HepG2 (cell line): ENCODE data around the gene DCAKD. TPM values are rescaled to one million over a fixed set of nuclear protein-coding genes. Genes with fewer than 3 reads are reported as not detected.

ENCODE experiments used
- ATAC-seq: fragments of 200-7000 bp; cut with Tn5 transposase; 3 replicates; pipeline ENCODE4 v1.9.1; 2020; ENCODE audit warnings: mild to moderate bottlenecking, moderate library complexity
- BruUV-seq: library from RNA; stranded (reverse); fragments of 400-500 nt; replicated peaks from 2 replicates; lab custom pipeline; 2021; lab: Mats Ljungman, UMichigan
- CTCF ChIA-PET: fragments of 300-600 bp; formaldehyde crosslinking; extraction: SDS; loops from one replicate; lab custom pipeline; 2021; ENCODE audit warnings: low total read pairs, inconsistent platforms, low intra/inter-chr PET ratio; lab: Yijun Ruan, JAX
- POLR2A ChIA-PET: fragments of 350-600 bp; sonication (Branson Sonifier 250); formaldehyde crosslinking; loops from one replicate; lab custom pipeline; 2020; ENCODE audit warnings: antibody characterized with exemption, inconsistent platforms; lab: Yijun Ruan, JAX
- DNase-seq: peaks from one replicate; pipeline ENCODE4 v3.0.0-alpha.2; 2015; ENCODE audit warnings: low spot score
- FAIRE-seq: peaks from 3 replicates; lab custom pipeline; 2011; peaks lifted over from hg19 to GRCh38; lab: Jason Lieb, UNC
- H2AFZ ChIP-seq: one replicate; pipeline ENCODE4 v1.6.1; 2011; ENCODE audit warnings: low read length, inconsistent platforms
- H3K27ac ChIP-seq: fragments of 300-600 bp; 3 replicates; pipeline ENCODE4 v1.8.0; 2011; ENCODE audit warnings: mixed run types, mild to moderate bottlenecking, mixed read lengths, low read length, inconsistent platforms; ENCODE audit not compliant: insufficient read depth; ENCODE audit errors: extremely low read length
- H3K27me3 ChIP-seq, 2 experiments: fragments of 200-600 bp in 1 of 2; 2 replicates in 1 of 2; 3 replicates in 1 of 2; pipeline versions ENCODE4 v1.6.0 to v1.8.0; 2011; ENCODE audit warnings: low read length in 2 of 2, mild to moderate bottlenecking in 2 of 2, moderate library complexity in 2 of 2, inconsistent platforms in 1 of 2; ENCODE audit not compliant: insufficient read depth in 2 of 2, control insufficient read depth in 1 of 2
- H3K36me3 ChIP-seq, 2 experiments: fragments of 200-600 bp in 1 of 2; replicated peaks in 1 of 2; 2 replicates in 1 of 2; 3 replicates in 1 of 2; pipeline versions ENCODE4 v1.5.1 to v1.8.0; 2011; ENCODE audit warnings: low read length in 2 of 2, inconsistent platforms in 1 of 2; ENCODE audit not compliant: insufficient read depth in 2 of 2, control insufficient read depth in 1 of 2
- H3K4me1 ChIP-seq: 2 replicates; pipeline ENCODE4 v1.5.1; 2012; ENCODE audit warnings: low read length, inconsistent platforms; ENCODE audit not compliant: insufficient read depth
- H3K4me2 ChIP-seq: 2 replicates; pipeline ENCODE4 v1.6.0; 2011; ENCODE audit warnings: low read depth, low read length, inconsistent platforms
- H3K4me3 ChIP-seq, 3 experiments: fragments of 200-600 bp in 1 of 3; sonication (generic), shearing (Covaris generic) in 1 of 3; replicated peaks in 1 of 3; 2 replicates each; pipeline ENCODE4 v1.5.1; 2011 to 2016; ENCODE audit warnings: low read length in 3 of 3, inconsistent platforms in 2 of 3, low read depth in 2 of 3, mild to moderate bottlenecking in 2 of 3, control low read depth in 1 of 3, mixed read lengths in 1 of 3; ENCODE audit not compliant: insufficient read depth in 1 of 3
- H3K79me2 ChIP-seq: one replicate; pipeline ENCODE4 v1.6.1; 2011; ENCODE audit warnings: low read length, inconsistent platforms; ENCODE audit not compliant: insufficient read depth
- H3K9ac ChIP-seq: 2 replicates; pipeline ENCODE4 v1.6.0; 2011; ENCODE audit warnings: mild to moderate bottlenecking, low read depth, low read length, inconsistent platforms; ENCODE audit not compliant: insufficient read depth
- H3K9me3 ChIP-seq: 2 replicates; pipeline ENCODE4 v1.5.1; 2012; ENCODE audit warnings: mild to moderate bottlenecking, low read length
- H4K20me1 ChIP-seq: 2 replicates; pipeline ENCODE4 v1.6.0; 2011; ENCODE audit warnings: inconsistent platforms, mild to moderate bottlenecking, low read length, moderate library complexity; ENCODE audit not compliant: insufficient read depth
- ATF4 ChIP-seq, 2 experiments: fragments of 450-650 bp in 1 of 2; sonication (generic) in 1 of 2; formaldehyde crosslinking; IDR thresholded peaks; 2 replicates each; pipeline versions ENCODE4 v1.5.0 to v1.8.0; 2020 to 2022; ENCODE audit warnings: mild to moderate bottlenecking in 1 of 2, missing genetic modification reagents in 1 of 2
- CENPBD1 ChIP-seq: sonication (generic); formaldehyde crosslinking; IDR thresholded peaks from 2 replicates; pipeline ENCODE4 v1.8.0; 2022; ENCODE audit warnings: missing genetic modification reagents, low read depth, mild to moderate bottlenecking, borderline replicate concordance
- DPF2 ChIP-seq: sonication (generic); formaldehyde crosslinking; IDR thresholded peaks from 2 replicates; pipeline ENCODE4 v1.4.0; 2020; ENCODE audit warnings: mild to moderate bottlenecking, low read depth, missing genetic modification reagents, borderline replicate concordance
- E2F1 ChIP-seq: sonication (generic); formaldehyde crosslinking; IDR thresholded peaks from 2 replicates; pipeline ENCODE4 v1.5.0; 2020; ENCODE audit warnings: missing genetic modification reagents
- EP300 ChIP-seq, 3 experiments: sonication (generic) in 1 of 3; formaldehyde crosslinking in 1 of 3; IDR thresholded peaks; 2 replicates each; pipeline versions ENCODE4 v1.5.1 to v1.6.1; 2011 to 2020; ENCODE audit warnings: low read depth in 2 of 3, low read length in 2 of 3, borderline replicate concordance in 1 of 3, improper control_type of control experiment in 1 of 3, mild to moderate bottlenecking in 1 of 3, missing genetic modification reagents in 1 of 3, moderate library complexity in 1 of 3
- FOXP1 ChIP-seq, 2 experiments: fragments of 450-650 bp in 1 of 2; IDR thresholded peaks; 2 replicates each; pipeline ENCODE4 v1.6.1; 2017 to 2018; ENCODE audit warnings: antibody characterized with exemption in 1 of 2
- HMG20A ChIP-seq: IDR thresholded peaks from 2 replicates; pipeline ENCODE4 v1.6.1; 2016; ENCODE audit warnings: borderline replicate concordance
- JUNB ChIP-seq: sonication (generic); formaldehyde crosslinking; IDR thresholded peaks from 2 replicates; pipeline ENCODE4 v1.8.0; 2022; ENCODE audit warnings: missing genetic modification reagents, mild to moderate bottlenecking, borderline replicate concordance
- MTA1 ChIP-seq: sonication (generic); formaldehyde crosslinking; IDR thresholded peaks from 2 replicates; pipeline ENCODE4 v1.4.0; 2020; ENCODE audit warnings: missing genetic modification reagents, mild to moderate bottlenecking, borderline replicate concordance
- NR2F2 ChIP-seq: IDR thresholded peaks from 2 replicates; pipeline ENCODE4 v1.6.1; 2012; ENCODE audit warnings: low read depth, inconsistent platforms, borderline replicate concordance
- RCOR2 ChIP-seq: IDR thresholded peaks from 2 replicates; pipeline ENCODE4 v1.6.1; 2016; ENCODE audit warnings: missing biosample characterization, missing genetic modification reagents
- SAP130 ChIP-seq: IDR thresholded peaks from 2 replicates; pipeline ENCODE4 v1.6.1; 2016; ENCODE audit warnings: low read depth
- YEATS4 ChIP-seq: sonication (generic); formaldehyde crosslinking; IDR thresholded peaks from 2 replicates; pipeline ENCODE4 v1.4.0; 2020; ENCODE audit warnings: missing genetic modification reagents, borderline replicate concordance
- ZNF263 ChIP-seq: sonication (generic); formaldehyde crosslinking; IDR thresholded peaks from 2 replicates; pipeline ENCODE4 v1.4.0; 2020; ENCODE audit warnings: missing genetic modification reagents
- ZNF3 ChIP-seq: IDR thresholded peaks from 2 replicates; pipeline ENCODE4 v1.7.0; 2017; ENCODE audit warnings: inconsistent platforms
- ZNF317 ChIP-seq: sonication (generic); formaldehyde crosslinking; IDR thresholded peaks from 2 replicates; pipeline ENCODE4 v1.5.0; 2020; ENCODE audit warnings: mild to moderate bottlenecking, missing genetic modification reagents
- ZNF367 ChIP-seq: sonication (generic); formaldehyde crosslinking; IDR thresholded peaks from 2 replicates; pipeline ENCODE4 v1.4.0; 2020; ENCODE audit warnings: missing genetic modification reagents, borderline replicate concordance
- ZNF589 ChIP-seq: sonication (generic); formaldehyde crosslinking; conservative IDR thresholded peaks from 2 replicates; pipeline ENCODE4 v1.8.0; 2022; ENCODE audit warnings: mild to moderate bottlenecking, moderate library complexity, missing genetic modification reagents
- ZNF672 ChIP-seq: sonication (generic); formaldehyde crosslinking; IDR thresholded peaks from 2 replicates; pipeline ENCODE4 v1.8.1; 2022; ENCODE audit warnings: missing genetic modification reagents
- WGBS: methylation state at CpG from one replicate; pipeline ENCODE4 v1.1.6; 2017; ENCODE audit warnings: low lambda C conversion rate; 5-methylcytosine and 5-hydroxymethylcytosine counted together
- in situ Hi-C: cut with HindIII; loops from 2 replicates; pipeline ENCODE4 v1.10.0; 2017; ENCODE audit warnings: low pct_unique_long_range_greater_than_20kb; ENCODE audit not compliant: extremely low pct_ligation_motif_present
- intact Hi-C: fragments of 100-400 bp; cut with micrococcal nuclease; formaldehyde crosslinking; loops from one replicate; pipeline ENCODE4 v1.10.0; 2022; ENCODE audit not compliant: unreplicated experiment
- polyA plus RNA-seq, 8 experiments: library from polyadenylated mRNA; depleted of rRNA in 3 of 8; stranded (reverse) in 7 of 8; unstranded in 1 of 8; fragments of >200 nt; fragmentation: Illumina TruSeq in 4 of 8; extraction: Trizol in 4 of 8; gene quantifications; 2 replicates each; pipeline versions ENCODE4 v1.2.1 to v1.2.3, GENCODE V29; 2011 to 2016; ENCODE audit warnings: low read depth in 4 of 8, missing spikeins in 1 of 8, mixed read lengths in 1 of 8; ENCODE audit not compliant: insufficient read depth in 1 of 8
- total RNA-seq, 5 experiments: library from RNA; depleted of rRNA; stranded (reverse); fragments of >200 nt; fragmentation: Illumina TruSeq; extraction: Trizol; gene quantifications; 2 replicates each; pipeline ENCODE4 v1.2.3, GENCODE V29; 2016; ENCODE audit warnings: low read depth in 1 of 5

DCAKD gene
- total and polyA plus RNA-seq, 2 of the 13 experiments (the other 11 are each of a cell fraction or from before 2014, with no cell fraction given) = 25.9 to 29.2 TPM

- POLR2A ChIA-PET = interaction anchor here (0.7 to 2.5 kb wide), 4 partner anchors 18 to 69 kb away, joined by 3 to 11 read pairs (median 4); partner anchors contain the start of gene NMT1
- TF ChIP-seq E2F1 (CRISPR knock-in tag) (no peak), ZNF263 (CRISPR knock-in tag) (0 out of 2 replicates have a peak, but pooled peaks have one; percentile 27), ZNF317 (CRISPR knock-in tag) (no peak), ATF4 (CRISPR knock-in tag; IDR thresholded peaks at IDR 0.05) (no peak), ZNF3 (CRISPR knock-in tag) (no peak), NR2F2 (no peak), ZNF589 (CRISPR knock-in tag) (no peak), JUNB (CRISPR knock-in tag) (no peak), ZNF367 (CRISPR knock-in tag) (no peak), MTA1 (CRISPR knock-in tag) (no peak), RCOR2 (no peak), HMG20A (CRISPR knock-in tag) (no peak), ZNF672 (CRISPR knock-in tag) (0 out of 2 replicates have a peak, but pooled peaks have one; percentile 37), DPF2 (CRISPR knock-in tag) (no peak), CENPBD1 (CRISPR knock-in tag) (no peak), SAP130 (CRISPR knock-in tag) (peak; percentile 44), YEATS4 (CRISPR knock-in tag) (no peak), FOXP1 (IDR thresholded peaks at IDR 0.05) (0 out of 2 replicates have a peak, but pooled peaks have one; percentile 19), FOXP1 (CRISPR knock-in tag; IDR thresholded peaks at IDR 0.05) (peak; percentile 48; the same call in 1 of the 2 replicates), EP300 (IDR thresholded peaks at IDR 0.05; ENCODE audit: low read depth in 2 of 2, low read length in 2 of 2) (0 out of 4 replicates have a peak, but pooled peaks of 1 of the 2 experiments have one; percentile 21), EP300 (CRISPR knock-in tag; IDR thresholded peaks at IDR 0.05; ENCODE audit: borderline replicate concordance) (no peak)
Observed at GRCh38 chr17:45091778-45092425, 40.5 kb upstream of the DCAKD start.

More at GRCh38 chr17:45091778-45092425, 40.5 kb upstream of the DCAKD start:
- H3K4me3 ChIP-seq = no peak overlapping the region
- H2AFZ ChIP-seq = no peak overlapping the region
- CTCF ChIA-PET = interaction anchor here (1.0 kb wide), 1 partner anchor 44 kb away, joined by 4 read pairs; the partner anchor contains the start of gene ACBD4
- in situ Hi-C loops = no loop called here
- DNase-seq (no peak), ATAC-seq (no peak), FAIRE-seq (no peak)
- no peaks in the 10 kb centered on the region for H3K27me3 ChIP-seq
- peaks cover 51 to 89% of the 10 kb centered on the region in 2 experiments for H3K36me3 ChIP-seq
- intact Hi-C loops = loop anchor here (10.0 kb wide), 1 partner anchor 187 kb away; a partner anchor contains a TSS
- no peaks in the 10 kb centered on the region for H3K79me2 ChIP-seq
- no peak overlapping the region for H3K9ac ChIP-seq
- WGBS = 91% methylated on average over 10 of the region's 11 CpGs
- no peak overlapping the region for H3K27ac ChIP-seq
- no peaks in the 10 kb centered on the region for H4K20me1 ChIP-seq
- BruUV-seq = no TSS peak
- no peak overlapping the region for H3K4me2 ChIP-seq
- no peaks in the 10 kb centered on the region for H3K9me3 ChIP-seq
- peaks cover 32% of the 10 kb centered on the region for H3K4me1 ChIP-seq
